Spleen (tissue), 7 donors: ENCODE data around the gene ARPC3.

Experiments used
- POLR2A ChIP-seq, 3 donors: fragments of 450-650 bp; IDR thresholded peaks; one replicate each; pipeline ENCODE4 v1.5.1; 2017; ENCODE audit warnings: antibody characterized with exemption in 3 of 3, mild to moderate bottlenecking in 1 of 3
- POLR2AphosphoS5 ChIP-seq, 3 donors: sonication (generic); formaldehyde crosslinking; IDR thresholded peaks; one replicate each; pipeline ENCODE4 v1.5.1; 2017; ENCODE audit warnings: antibody characterized with exemption in 3 of 3
- TF ChIP-seq, protein P1 (sequence below), 11 experiments: fragments of 200-600 bp in 7 of 11; fragments of 450-650 bp in 4 of 11; sonication (generic) in 4 of 11; IDR thresholded peaks in 8 of 11; conservative IDR thresholded peaks in 3 of 11; 1 replicate in 7 of 11; 2 replicates in 4 of 11; pipeline versions ENCODE4 v1.4.0 to v1.8.0; 2016 to 2021; ENCODE audit warnings: antibody characterized with exemption in 11 of 11, inconsistent platforms in 4 of 11, mild to moderate bottlenecking in 1 of 11
- donor health status: DM: no; HTN: no; CAD: no; lungs with moderate emphysema.
- donor health status: DM: no; HTN: no; CAD: no.
- donor health status: DM: no; HTN: no; CAD: no.

- TF ChIP-seq, protein P1, sequence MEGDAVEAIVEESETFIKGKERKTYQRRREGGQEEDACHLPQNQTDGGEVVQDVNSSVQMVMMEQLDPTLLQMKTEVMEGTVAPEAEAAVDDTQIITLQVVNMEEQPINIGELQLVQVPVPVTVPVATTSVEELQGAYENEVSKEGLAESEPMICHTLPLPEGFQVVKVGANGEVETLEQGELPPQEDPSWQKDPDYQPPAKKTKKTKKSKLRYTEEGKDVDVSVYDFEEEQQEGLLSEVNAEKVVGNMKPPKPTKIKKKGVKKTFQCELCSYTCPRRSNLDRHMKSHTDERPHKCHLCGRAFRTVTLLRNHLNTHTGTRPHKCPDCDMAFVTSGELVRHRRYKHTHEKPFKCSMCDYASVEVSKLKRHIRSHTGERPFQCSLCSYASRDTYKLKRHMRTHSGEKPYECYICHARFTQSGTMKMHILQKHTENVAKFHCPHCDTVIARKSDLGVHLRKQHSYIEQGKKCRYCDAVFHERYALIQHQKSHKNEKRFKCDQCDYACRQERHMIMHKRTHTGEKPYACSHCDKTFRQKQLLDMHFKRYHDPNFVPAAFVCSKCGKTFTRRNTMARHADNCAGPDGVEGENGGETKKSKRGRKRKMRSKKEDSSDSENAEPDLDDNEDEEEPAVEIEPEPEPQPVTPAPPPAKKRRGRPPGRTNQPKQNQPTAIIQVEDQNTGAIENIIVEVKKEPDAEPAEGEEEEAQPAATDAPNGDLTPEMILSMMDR (IDR thresholded peaks at IDR 0.05 in 8 of 11, conservative IDR thresholded peaks at IDR 0.05 in 3 of 11), result no peak
- TF ChIP-seq POLR2AphosphoS5 (IDR thresholded peaks at IDR 0.05) (no peak), POLR2A (IDR thresholded peaks at IDR 0.05) (no peak)
Measured at GRCh38 chr12:110424237-110424636, 25.9 kb downstream of the ARPC3 start.
